Stimulated activated CD4-positive, alpha-beta T cell treated with anti-CD3 and anti-CD28 coated beads, Interleukin-15, amount 100 ng/mL, for 48 hours (primary cell): ENCODE measurements around the gene MAMDC2.
"Not testable (repeated sequence)": the region's sequence is repeated elsewhere in the genome, so short reads cannot be mapped to it uniquely, and the experiment has no call there.

Experiments
- DNase-seq, 2 donors: peaks; one replicate each; pipeline ENCODE4 v3.0.0-alpha.2; 2020; ENCODE audit warnings: low read depth in 2 of 2

MAMDC2 gene

DNA sequence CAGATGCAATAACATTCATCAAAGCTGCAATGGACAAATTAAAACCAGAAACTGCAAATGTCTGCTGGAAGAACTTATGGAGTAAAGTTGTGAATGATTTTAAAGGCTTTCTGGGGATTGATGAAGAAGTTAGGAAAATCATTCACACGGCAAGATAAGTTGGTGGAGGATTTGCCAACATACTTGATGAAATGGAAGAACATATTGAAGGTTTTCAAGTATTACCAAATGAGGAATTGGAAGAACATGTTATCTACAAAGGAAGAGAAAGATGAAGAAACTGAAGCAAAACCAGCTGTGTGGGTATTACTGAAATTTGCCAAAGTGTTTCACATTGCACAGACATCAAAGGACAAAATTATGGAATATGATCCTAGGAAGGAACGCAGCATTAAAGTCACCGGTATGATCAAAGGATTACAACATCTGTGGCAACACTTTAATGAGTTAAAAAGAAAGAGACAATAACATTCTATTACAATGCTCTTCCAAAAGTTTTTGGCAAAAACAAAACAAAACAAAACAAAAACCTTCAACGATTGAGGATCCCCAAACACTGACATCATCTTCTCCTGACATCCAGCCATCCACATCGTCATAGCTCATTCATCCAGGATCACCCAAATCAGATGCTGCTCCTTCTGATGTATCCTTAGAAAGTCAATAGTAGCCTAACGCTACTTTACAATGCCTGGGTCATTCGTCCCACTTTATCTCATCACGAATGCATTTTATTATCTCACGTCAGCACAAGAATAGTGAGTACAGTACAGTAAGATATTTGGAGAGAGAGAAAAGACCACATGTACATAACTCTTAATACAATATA is 153.8 kb downstream of the MAMDC2 start:
- no peak for DNase-seq

GRCh38 chr9:70204743-70205142 is 161.1 kb downstream of the MAMDC2 start:
- not testable (repeated sequence) for DNase-seq

GRCh38 chr9:70205366-70206020 is 161.8 kb downstream of the MAMDC2 start:
- DNase-seq, result no peak

- DNase-seq, result no peak
These were observed 173.4 kb downstream of the MAMDC2 start for GRCh38 chr9:70217029-70217428.

- DNase-seq, result no peak
These were observed 175.1 kb downstream of the MAMDC2 start for GRCh38 chr9:70218767-70219166.

GRCh38 chr9:70220216-70220615 is 176.6 kb downstream of the MAMDC2 start:
- DNase-seq, result no peak

DNA sequence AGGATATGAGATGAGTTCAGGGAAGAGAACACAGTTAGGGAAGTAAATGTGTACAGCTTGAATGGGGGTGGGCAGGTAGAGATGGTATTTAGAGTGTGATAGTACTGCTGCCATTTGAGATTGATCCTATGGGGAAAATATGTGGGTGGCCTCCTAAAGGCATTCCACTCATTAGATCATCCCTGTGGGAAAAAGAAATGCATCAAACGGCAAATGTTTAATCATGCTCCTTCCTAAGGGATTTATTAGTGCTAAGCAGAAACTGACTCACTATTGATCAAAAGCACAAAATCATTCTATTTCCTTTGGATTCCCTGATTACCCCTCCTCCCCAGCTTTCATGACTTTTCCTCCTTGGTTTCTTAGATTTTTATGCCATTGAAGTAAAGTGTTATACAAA is 178.7 kb downstream of the MAMDC2 start:
- no peak for DNase-seq

DNA sequence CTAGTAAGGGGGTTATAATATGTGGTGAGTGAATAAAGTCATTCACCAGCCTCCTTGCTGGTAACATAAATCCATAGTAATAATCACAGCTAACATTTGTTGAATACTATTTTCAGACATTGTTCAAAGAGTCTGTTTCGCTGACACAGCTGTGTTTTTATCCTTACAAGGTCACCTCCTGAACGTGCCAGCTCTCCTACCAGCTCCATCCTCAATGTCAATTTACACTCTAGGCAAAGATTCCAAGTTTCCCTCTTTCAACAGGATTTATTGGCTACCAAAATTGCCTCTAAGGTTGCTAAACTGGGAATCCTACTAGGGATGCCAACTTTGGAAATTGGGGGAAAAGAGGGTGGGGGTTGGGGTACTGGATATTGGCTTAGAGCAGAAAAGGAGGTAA is 184.5 kb downstream of the MAMDC2 start:
- DNase-seq, result no peak

DNA sequence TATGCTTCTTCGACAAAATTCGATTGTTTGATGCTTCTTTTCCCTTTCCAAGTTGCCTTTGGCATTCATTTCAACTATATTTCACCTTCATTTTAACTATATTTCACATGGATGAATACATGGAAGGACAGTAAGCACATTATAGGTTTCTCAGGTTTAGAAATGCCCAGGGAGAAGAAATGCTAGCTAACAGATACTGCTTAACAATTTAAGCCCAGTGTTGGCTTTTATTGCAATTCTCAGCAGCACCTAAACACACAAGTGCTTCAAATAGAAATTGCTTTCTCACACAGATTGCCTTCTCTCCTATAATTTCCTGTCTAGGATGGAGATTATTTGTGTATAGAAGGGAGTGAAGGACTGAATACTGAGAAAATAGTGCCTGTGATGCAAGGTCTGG is 185.0 kb downstream of the MAMDC2 start:
- no peak for DNase-seq

DNA sequence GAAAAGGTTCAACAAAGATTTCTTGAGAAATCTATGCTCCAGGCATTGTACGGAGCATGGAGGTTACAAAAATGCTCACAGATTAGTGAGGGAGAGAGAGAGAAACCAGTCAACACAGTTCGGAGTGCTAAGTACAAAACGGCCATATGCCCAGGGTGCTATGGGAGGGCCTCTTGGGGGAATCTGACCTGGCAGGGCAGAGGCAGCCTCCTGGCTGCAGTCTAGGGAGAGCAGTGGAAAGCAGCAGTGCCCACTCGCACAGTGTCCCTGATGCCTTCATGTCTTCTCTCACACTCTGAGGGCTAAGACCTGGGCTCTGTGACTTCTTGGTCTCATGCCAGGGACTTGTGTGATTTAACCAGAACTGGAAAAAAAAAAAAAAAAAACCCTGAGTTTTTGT is 185.4 kb downstream of the MAMDC2 start:
- DNase-seq, result no peak

GRCh38 chr9:70229579-70229978 is 185.9 kb downstream of the MAMDC2 start:
- DNase-seq, result no peak

- DNase-seq, result no peak
These were observed 188.8 kb downstream of the MAMDC2 start for GRCh38 chr9:70232476-70232875.

DNA sequence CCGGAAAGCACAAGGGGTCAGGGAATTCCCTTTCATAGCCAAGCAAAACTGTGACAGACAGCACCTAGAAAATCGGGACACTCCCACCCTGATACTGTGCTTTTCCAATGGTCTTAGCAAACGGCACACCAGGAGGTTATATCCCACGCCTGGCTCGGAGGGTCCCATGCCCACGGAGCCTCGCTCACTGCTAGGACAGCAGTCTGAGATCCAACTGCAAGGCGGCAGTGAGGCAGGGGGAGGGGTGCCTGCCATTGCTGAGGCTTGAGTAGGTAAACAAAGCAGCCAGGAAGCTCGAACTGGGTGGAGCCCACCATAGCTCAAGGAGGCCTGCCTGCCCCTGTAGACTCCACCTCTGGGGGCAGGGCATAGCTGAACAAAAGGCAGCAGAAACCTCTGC is 190.6 kb downstream of the MAMDC2 start:
- not testable (repeated sequence) for DNase-seq

GRCh38 chr9:70245952-70246351 is 202.3 kb downstream of the MAMDC2 start:
- not testable (repeated sequence) for DNase-seq

GRCh38 chr9:70250221-70250620 is 206.6 kb downstream of the MAMDC2 start:
- DNase-seq, result no peak

DNA sequence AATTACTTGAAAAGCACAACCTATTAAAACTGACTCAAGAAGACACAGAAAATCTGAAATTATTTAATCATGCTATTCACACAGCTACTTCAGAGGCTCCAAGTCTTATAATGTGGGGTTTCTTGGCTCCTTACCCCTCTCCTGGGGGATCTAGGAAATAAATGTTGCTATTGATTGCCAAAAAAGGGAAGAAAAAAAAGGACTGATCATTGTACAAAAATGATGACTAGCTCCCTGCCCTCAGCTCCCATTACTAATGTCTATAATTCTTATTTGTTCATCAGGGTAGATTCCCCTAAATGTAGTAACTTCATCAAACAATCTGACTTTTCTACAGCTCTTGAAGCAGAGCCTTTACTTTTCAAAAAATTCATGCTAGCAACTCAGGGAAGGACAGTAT is 211.8 kb downstream of the MAMDC2 start:
- DNase-seq, result no peak

GRCh38 chr9:70256123-70256551 is 212.5 kb downstream of the MAMDC2 start:
- DNase-seq, result no peak

DNA sequence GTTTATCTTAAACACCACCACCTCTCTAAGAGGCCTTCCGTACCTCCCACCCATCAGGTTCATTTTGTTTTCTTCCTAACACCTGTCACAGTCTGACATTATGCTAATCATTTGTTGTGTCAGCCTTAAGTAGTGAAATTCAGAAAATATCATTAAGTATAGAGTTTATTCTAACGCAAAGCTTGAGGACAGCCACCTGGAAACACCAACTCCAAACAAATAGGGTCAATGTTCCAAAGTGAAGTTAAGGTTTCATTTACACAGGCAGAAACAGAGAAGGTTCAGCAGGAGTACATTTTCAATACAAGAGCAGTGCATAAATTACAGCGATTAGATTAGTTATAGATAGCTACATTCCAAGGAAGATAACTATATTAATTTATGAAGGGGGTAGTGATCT is 213.9 kb downstream of the MAMDC2 start:
- no peak for DNase-seq

- peak; percentile 17 to 24 for DNase-seq
These were observed 214.5 kb downstream of the MAMDC2 start for GRCh38 chr9:70257991-70258691.

GRCh38 chr9:70258692-70259511 is 215.3 kb downstream of the MAMDC2 start, which contains the start of gene SMC5:
Gene SMC5, plus strand, starts transcription at chr9:70258978. Its CDS starts 101 bp downstream, at chr9:70259079.
- peak; percentile 72 to 80 for DNase-seq

- no peak for DNase-seq
These were observed 215.8 kb downstream of the MAMDC2 start for GRCh38 chr9:70259512-70259802.

DNA sequence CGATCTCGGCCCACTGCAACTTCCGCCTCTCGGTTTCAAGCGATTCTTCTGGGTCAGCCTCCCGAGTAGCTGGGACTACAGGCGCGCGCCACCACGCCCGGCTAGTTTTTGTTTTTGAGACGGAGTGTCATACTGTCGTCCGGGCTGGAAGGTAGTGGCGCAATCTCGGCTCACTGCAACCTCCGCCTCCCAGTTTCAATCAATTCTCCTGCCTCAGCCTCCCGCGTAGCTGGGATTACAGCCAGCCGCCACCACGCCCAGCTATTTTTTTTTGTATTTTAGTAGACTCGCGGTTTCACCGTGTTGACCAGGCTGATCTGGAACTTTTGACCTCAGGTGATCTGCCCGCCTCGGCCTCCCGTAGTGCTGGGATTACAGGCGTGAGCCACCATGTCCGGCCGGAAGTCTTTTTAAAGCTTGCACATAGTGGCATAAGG is 216.4 kb downstream of the MAMDC2 start:
- no peak for DNase-seq
